Caco-2 (cell line): ENCODE results near the gene ERGIC1. TPM values are rescaled to one million over a fixed set of nuclear protein-coding genes. Genes with fewer than 3 reads are reported as not detected.

Experiments
- BruUV-seq: library from RNA; stranded (reverse); fragments of 400-500 nt; replicated peaks from 2 replicates; lab custom pipeline; 2021; lab: Mats Ljungman, UMichigan
- CTCF ChIA-PET: fragments of 300-600 bp; sonication (Branson Sonifier 250); formaldehyde crosslinking; loops from one replicate; lab custom pipeline; 2022; ENCODE audit warnings: antibody characterized with exemption; lab: Charles Lee
- POLR2A ChIA-PET: fragments of 300-600 bp; sonication (Branson Sonifier 250); formaldehyde crosslinking; loops from one replicate; lab custom pipeline; 2022; ENCODE audit warnings: antibody characterized with exemption; lab: Charles Lee
- DNase-seq, 2 experiments: peaks; one replicate each; pipeline versions ENCODE4 v3.0.0 to v3.0.0-alpha.2; 2020 to 2022
- H3K27me3 ChIP-seq: replicated peaks from 2 replicates; pipeline ENCODE4 v1.6.0; 2011; ENCODE audit warnings: low read length; ENCODE audit not compliant: control insufficient read depth, insufficient read depth
- H3K36me3 ChIP-seq: 2 replicates; pipeline ENCODE4 v1.5.1; 2011; ENCODE audit warnings: low read length; ENCODE audit not compliant: control insufficient read depth, insufficient read depth
- H3K4me1 ChIP-seq: fragments of 250-450 bp; sonication (Bioruptor Pico); 2 replicates; pipeline ENCODE4 v1.5.1; 2020; ENCODE audit warnings: mild to moderate bottlenecking
- H3K4me3 ChIP-seq: 2 replicates; pipeline ENCODE4 v1.5.1; 2011; ENCODE audit warnings: low read depth, mild to moderate bottlenecking, control low read depth, low read length
- H3K9me3 ChIP-seq: fragments of 250-450 bp; sonication (Bioruptor Pico); 2 replicates; pipeline ENCODE4 v1.5.1; 2020; ENCODE audit warnings: mild to moderate bottlenecking, moderate library complexity
- H3K27ac Mint-ChIP-seq: one replicate; pipeline ENCODE4 v1.8.0; 2022; ENCODE audit warnings: mixed read lengths; ENCODE audit not compliant: unreplicated experiment
- H3K27me3 Mint-ChIP-seq: one replicate; pipeline ENCODE4 v1.8.0; 2022; ENCODE audit warnings: mixed read lengths; ENCODE audit not compliant: insufficient read depth, unreplicated experiment
- H3K36me3 Mint-ChIP-seq: one replicate; pipeline ENCODE4 v1.8.0; 2022; ENCODE audit warnings: mild to moderate bottlenecking, mixed read lengths; ENCODE audit not compliant: insufficient read depth, unreplicated experiment
- H3K4me1 Mint-ChIP-seq: one replicate; pipeline ENCODE4 v1.8.0; 2022; ENCODE audit warnings: low read depth, mixed read lengths; ENCODE audit not compliant: unreplicated experiment
- H3K4me3 Mint-ChIP-seq: one replicate; pipeline ENCODE4 v1.8.0; 2022; ENCODE audit warnings: mild to moderate bottlenecking, moderate library complexity, mixed read lengths; ENCODE audit not compliant: unreplicated experiment
- H3K9me3 Mint-ChIP-seq: one replicate; pipeline ENCODE4 v1.8.0; 2022; ENCODE audit warnings: mixed read lengths; ENCODE audit not compliant: unreplicated experiment
- CTCF ChIP-seq, 2 experiments: fragments of 200-600 bp in 1 of 2; IDR thresholded peaks; 1 replicate in 1 of 2; 2 replicates in 1 of 2; pipeline versions ENCODE4 v1.5.1 to v1.8.0; 2011 to 2022; ENCODE audit warnings: antibody characterized with exemption in 1 of 2, control low read depth in 1 of 2, inconsistent platforms in 1 of 2, low read depth in 1 of 2, low read length in 1 of 2, mild to moderate bottlenecking in 1 of 2, moderate library complexity in 1 of 2; ENCODE audit not compliant: insufficient read depth in 1 of 2, severe bottlenecking in 1 of 2, unreplicated experiment in 1 of 2
- intact Hi-C: fragments of 100-400 bp; cut with micrococcal nuclease; formaldehyde crosslinking; loops from one replicate; pipeline ENCODE4 v1.10.0; 2022; ENCODE audit not compliant: unreplicated experiment
- total RNA-seq: library from RNA; stranded (reverse); gene quantifications from 2 replicates; pipeline ENCODE4 v1.2.3, GENCODE V29; 2022

ERGIC1 gene
- total RNA-seq, 1 experiment from 2014 or later, result 161 TPM

GRCh38 chr5:172868436-172868923 lies 34.4 kb downstream of the ERGIC1 start:
- peaks cover 32% of the 10 kb centered on the region for H3K4me1 ChIP-seq
- H3K9me3 ChIP-seq, result no peaks in the 10 kb centered on the region
- BruUV-seq, result no TSS peak
- DNase-seq, result no peak
- H3K4me3 Mint-ChIP-seq, result no peak overlapping the region
- TF ChIP-seq CTCF (IDR thresholded peaks at IDR 0.05; ENCODE audit: insufficient read depth in 1 of 2, low read depth in 1 of 2, low read length in 1 of 2, severe bottlenecking in 1 of 2, unreplicated experiment in 1 of 2), result no peak
- ChIA-PET POLR2A (no interaction called here), CTCF (no interaction called here)
- intact Hi-C loops, result no loop called here
- no peaks in the 10 kb centered on the region for H3K27me3 Mint-ChIP-seq
- H3K4me1 Mint-ChIP-seq, result peaks cover 26% of the 10 kb centered on the region
- no peaks in the 10 kb centered on the region; the same call in 1 of the 2 replicates for H3K36me3 ChIP-seq
- no peaks in the 10 kb centered on the region for H3K27me3 ChIP-seq
- H3K36me3 Mint-ChIP-seq, result peaks cover 38% of the 10 kb centered on the region
- no peaks in the 10 kb centered on the region for H3K9me3 Mint-ChIP-seq
- H3K27ac Mint-ChIP-seq, result peak overlapping the region; percentile 61
- H3K4me3 ChIP-seq, result no peak overlapping the region

- no peaks in the 10 kb centered on the region for H3K9me3 ChIP-seq
- Mint-ChIP-seq H3K4me3 (no peak overlapping the region), H3K27ac (peak overlapping the region; percentile 61), H3K27me3 (no peaks in the 10 kb centered on the region), H3K9me3 (no peaks in the 10 kb centered on the region), H3K36me3 (peaks cover 36% of the 10 kb centered on the region), H3K4me1 (peaks cover 26% of the 10 kb centered on the region)
- TF ChIP-seq CTCF (IDR thresholded peaks at IDR 0.05; ENCODE audit: insufficient read depth in 1 of 2, low read depth in 1 of 2, low read length in 1 of 2, severe bottlenecking in 1 of 2, unreplicated experiment in 1 of 2), result no peak
- H3K4me1 ChIP-seq, result peaks cover 31% of the 10 kb centered on the region
- no peaks in the 10 kb centered on the region; the same call in 1 of the 2 replicates for H3K36me3 ChIP-seq
- no peak overlapping the region for H3K4me3 ChIP-seq
- no peak for DNase-seq
- intact Hi-C loops, result no loop called here
- ChIA-PET CTCF (no interaction called here), POLR2A (interaction anchor here (1.0 kb wide), 1 partner anchor 97 kb away, joined by 3 read pairs; no protein-coding TSS in a partner anchor)
- H3K27me3 ChIP-seq, result no peaks in the 10 kb centered on the region
- BruUV-seq, result no TSS peak
These were observed 35.0 kb downstream of the ERGIC1 start for GRCh38 chr5:172868924-172869591.

- Mint-ChIP-seq H3K27me3 (no peaks in the 10 kb centered on the region), H3K9me3 (no peaks in the 10 kb centered on the region), H3K36me3 (peaks cover 36% of the 10 kb centered on the region), H3K4me1 (peaks cover 26% of the 10 kb centered on the region), H3K27ac (no peak overlapping the region), H3K4me3 (no peak overlapping the region)
- DNase-seq, result no peak
- H3K9me3 ChIP-seq, result no peaks in the 10 kb centered on the region
- H3K4me3 ChIP-seq, result no peak overlapping the region
- intact Hi-C loops, result no loop called here
- ChIA-PET CTCF (no interaction called here), POLR2A (interaction anchor here (1.0 kb wide), 1 partner anchor 98 kb away, joined by 3 read pairs; no protein-coding TSS in a partner anchor)
- peaks cover 31% of the 10 kb centered on the region for H3K4me1 ChIP-seq
- no TSS peak for BruUV-seq
- H3K36me3 ChIP-seq, result no peaks in the 10 kb centered on the region; the same call in 1 of the 2 replicates
- no peak for TF ChIP-seq CTCF (IDR thresholded peaks at IDR 0.05; ENCODE audit: insufficient read depth in 1 of 2, low read depth in 1 of 2, low read length in 1 of 2, severe bottlenecking in 1 of 2, unreplicated experiment in 1 of 2)
- no peaks in the 10 kb centered on the region for H3K27me3 ChIP-seq
These were observed 35.6 kb downstream of the ERGIC1 start for GRCh38 chr5:172869691-172870090.
